AG09309 (cell line): ENCODE results near the gene SMC1B.
"Not testable (repeated sequence)": the region's sequence is repeated elsewhere in the genome, so short reads cannot be mapped to it uniquely, and the experiment has no call there.

ENCODE experiments used
- DNase-seq: peaks from one replicate; pipeline ENCODE4 v3.0.0-alpha.2; 2010; ENCODE audit warnings: low read depth
- H3K4me3 ChIP-seq: 2 replicates; pipeline ENCODE4 v1.5.1; 2011; ENCODE audit warnings: mild to moderate bottlenecking, low read depth, low read length, moderate library complexity; ENCODE audit not compliant: control insufficient read depth
- CTCF ChIP-seq: IDR thresholded peaks from 2 replicates; pipeline ENCODE4 v1.5.1; 2011; ENCODE audit warnings: mild to moderate bottlenecking, low read depth, low read length, inconsistent platforms; ENCODE audit not compliant: insufficient read depth, control insufficient read depth; ENCODE audit errors: missing control alignments

The SMC1B gene

GRCh38 chr22:45381348-45381747, 32.1 kb downstream of the SMC1B start:
- H3K4me3 ChIP-seq = no peak overlapping the region
- TF ChIP-seq CTCF = no peak
- DNase-seq = no peak

GRCh38 chr22:45376703-45377102, 36.7 kb downstream of the SMC1B start:
- DNase-seq = no peak
- no peak overlapping the region for H3K4me3 ChIP-seq
- no peak for TF ChIP-seq CTCF

GRCh38 chr22:45376009-45376408, 37.4 kb downstream of the SMC1B start:
- no peak for DNase-seq
- H3K4me3 ChIP-seq = no peak overlapping the region
- TF ChIP-seq CTCF = no peak

- DNase-seq, H3K4me3 ChIP-seq: not testable (repeated sequence)
Measured at GRCh38 chr22:45373592-45373991, 39.8 kb downstream of the SMC1B start.

- DNase-seq = no peak
- H3K4me3 ChIP-seq = no peak overlapping the region
- TF ChIP-seq CTCF = no peak
Measured at GRCh38 chr22:45366713-45367112, 46.7 kb downstream of the SMC1B start.

- H3K4me3 ChIP-seq = no peak overlapping the region
- no peak for DNase-seq
- TF ChIP-seq CTCF = no peak
Measured at GRCh38 chr22:45359627-45360026, 53.8 kb downstream of the SMC1B start.

GRCh38 chr22:45358127-45358526, 55.3 kb downstream of the SMC1B start:
- no peak overlapping the region for H3K4me3 ChIP-seq
- no peak for DNase-seq
- TF ChIP-seq CTCF = no peak
